Measurements from ENCODE around the gene RLBP1. TPM values are rescaled to one million over a fixed set of nuclear protein-coding genes. Genes with fewer than 3 reads are reported as not detected.

Gene RLBP1
- total and polyA plus RNA-seq, 2 of the 13 experiments (the other 11 are each of a cell fraction or from before 2014, with no cell fraction given) = 0.07 TPM; not detected in 1

- no peak for TF ChIP-seq PRDM4 (CRISPR knock-in tag; IDR thresholded peaks at IDR 0.05; ENCODE audit: borderline replicate concordance)
- no peak for TF ChIP-seq ZNF629 (CRISPR knock-in tag; conservative IDR thresholded peaks at IDR 0.05)
- no peak for TF ChIP-seq FOSL2 (CRISPR knock-in tag; IDR thresholded peaks at IDR 0.05)
- TF ChIP-seq BRF2 (CRISPR knock-in tag; IDR thresholded peaks at IDR 0.05) = no peak
- no peak for TF ChIP-seq IRF1 (CRISPR knock-in tag; IDR thresholded peaks at IDR 0.05; ENCODE audit: low read depth)
- TF ChIP-seq ZBTB34 (CRISPR knock-in tag; IDR thresholded peaks at IDR 0.05) = 0 out of 2 replicates have a peak, but pooled peaks have one; percentile 40
- no peak for TF ChIP-seq ZNF879 (CRISPR knock-in tag; IDR thresholded peaks at IDR 0.05)
- no peak for TF ChIP-seq SETDB1 (CRISPR knock-in tag; IDR thresholded peaks at IDR 0.05; ENCODE audit: borderline replicate concordance)
- TF ChIP-seq CEBPB (IDR thresholded peaks at IDR 0.05; ENCODE audit: borderline replicate concordance, low read depth, low read length) = peak; percentile 12; the same call in 1 of the 2 replicates
- no peak for TF ChIP-seq ZBTB14 (CRISPR knock-in tag; IDR thresholded peaks at IDR 0.05)
- no peak for TF ChIP-seq LCORL (IDR thresholded peaks at IDR 0.05)
- 0 out of 2 replicates have a peak, but pooled peaks have one; percentile 36 for TF ChIP-seq LCORL (CRISPR knock-in tag; IDR thresholded peaks at IDR 0.05)
- no peak for TF ChIP-seq ZFX (CRISPR knock-in tag; IDR thresholded peaks at IDR 0.05; ENCODE audit: low read depth)
- no peak for TF ChIP-seq PCBP1 (IDR thresholded peaks at IDR 0.05; ENCODE audit: borderline replicate concordance, low read depth, low read length)
- no peak for TF ChIP-seq ZSCAN12 (CRISPR knock-in tag; IDR thresholded peaks at IDR 0.05)
- TF ChIP-seq CENPBD1 (CRISPR knock-in tag; IDR thresholded peaks at IDR 0.05; ENCODE audit: borderline replicate concordance, low read depth) = no peak
- TF ChIP-seq ZFP62 (CRISPR knock-in tag; IDR thresholded peaks at IDR 0.05) = no peak
- no peak for TF ChIP-seq ZFP37 (CRISPR knock-in tag; IDR thresholded peaks at IDR 0.05; ENCODE audit: borderline replicate concordance)
- TF ChIP-seq E2F1 (CRISPR knock-in tag; IDR thresholded peaks at IDR 0.05) = no peak
- TF ChIP-seq HMG20A (CRISPR knock-in tag; IDR thresholded peaks at IDR 0.05; ENCODE audit: borderline replicate concordance) = no peak
These were observed 23.8 kb downstream of the RLBP1 start (continued) for GRCh38 chr15:89197503-89197971.

Measured in HepG2 (cell line).